Renal cortical epithelial cell (primary cell): Measurements from ENCODE around the gene GP1BB. TPM values are rescaled to one million over a fixed set of nuclear protein-coding genes. Genes with fewer than 3 reads are reported as not detected.

Experiments
- DNase-seq: peaks from one replicate; pipeline ENCODE4 v3.0.0-alpha.2; 2011; ENCODE audit warnings: low read depth
- total RNA-seq: library from RNA; depleted of rRNA; stranded (reverse); fragments of >200 nt; gene quantifications from 2 replicates; pipeline ENCODE4 v1.2.3, GENCODE V29; 2014

The GP1BB gene
- total RNA-seq, 1 donor from 2014 or later = not detected

- no peak for DNase-seq
Observed at GRCh38 chr22:19756288-19757128, 33.2 kb downstream of the GP1BB start.

GRCh38 chr22:19757140-19757984 lies 34.0 kb downstream of the GP1BB start:
- DNase-seq = no peak

- DNase-seq = no peak
Observed at GRCh38 chr22:19757985-19758895, 34.9 kb downstream of the GP1BB start.

- no peak for DNase-seq
Observed at GRCh38 chr22:19758896-19759426, 35.6 kb downstream of the GP1BB start.

- no peak for DNase-seq
Observed at GRCh38 chr22:19759427-19760057, 36.2 kb downstream of the GP1BB start.

- no peak for DNase-seq
Observed at GRCh38 chr22:19760058-19760950, 37.0 kb downstream of the GP1BB start, which contains the start of gene TBX1. TSS of gene TBX1 (plus strand) at chr22:19760778. CDS start at chr22:19760844, 66 bp downstream.

- DNase-seq = no peak
Observed at GRCh38 chr22:19760951-19761724, 37.8 kb downstream of the GP1BB start.

GRCh38 chr22:19761725-19762567 lies 38.6 kb downstream of the GP1BB start:
- DNase-seq = no peak

GRCh38 chr22:19762568-19763457 lies 39.5 kb downstream of the GP1BB start:
- no peak for DNase-seq

GRCh38 chr22:19763458-19764298 lies 40.3 kb downstream of the GP1BB start:
- DNase-seq = no peak

GRCh38 chr22:19764299-19764593 lies 40.9 kb downstream of the GP1BB start:
- no peak for DNase-seq

GRCh38 chr22:19764636-19765476 lies 41.5 kb downstream of the GP1BB start:
- DNase-seq = no peak

GRCh38 chr22:19765477-19766239 lies 42.3 kb downstream of the GP1BB start:
- DNase-seq = no peak

- DNase-seq = no peak
Observed at GRCh38 chr22:19766240-19766510, 42.8 kb downstream of the GP1BB start.
